PC-3 (cell line): Measurements from ENCODE around the gene FHL2. TPM values are rescaled to one million over a fixed set of nuclear protein-coding genes. Genes with fewer than 3 reads are reported as not detected.

Source experiments
- ATAC-seq: fragments of 200-7000 bp; cut with Tn5 transposase; 2 replicates; pipeline ENCODE4 v1.9.1; 2020; ENCODE audit warnings: mild to moderate bottlenecking, moderate library complexity
- BruUV-seq: library from RNA; stranded (reverse); fragments of 400-500 nt; replicated peaks from 2 replicates; lab custom pipeline; 2021; lab: Mats Ljungman, UMichigan
- CTCF ChIA-PET: fragments of 300-600 bp; sonication (Branson Sonifier 250); formaldehyde crosslinking; loops from one replicate; lab custom pipeline; 2022; ENCODE audit warnings: antibody characterized with exemption; lab: Charles Lee
- POLR2A ChIA-PET: fragments of 300-600 bp; sonication (Branson Sonifier 250); formaldehyde crosslinking; loops from one replicate; lab custom pipeline; 2022; ENCODE audit warnings: antibody characterized with exemption; ENCODE audit not compliant: unreplicated experiment; lab: Charles Lee
- DNase-seq: peaks from one replicate; pipeline ENCODE4 v3.0.0-alpha.2; 2015
- H2AFZ ChIP-seq: fragments of 300-600 bp; sonication (generic); 2 replicates; pipeline ENCODE4 v1.6.0; 2016; ENCODE audit warnings: antibody characterized with exemption, low read length
- H3F3A ChIP-seq: fragments of 300-600 bp; sonication (generic); one replicate; pipeline ENCODE4 v1.6.0; 2017; ENCODE audit warnings: antibody characterized with exemption, low read length, control low read depth, mild to moderate bottlenecking; ENCODE audit not compliant: unreplicated experiment
- H3K27ac ChIP-seq: fragments of 300-600 bp; sonication (generic); 2 replicates; pipeline ENCODE4 v1.5.1; 2016; ENCODE audit warnings: mild to moderate bottlenecking, low read length
- H3K27me3 ChIP-seq: fragments of 300-600 bp; sonication (generic); 2 replicates; pipeline ENCODE4 v1.6.1; 2016; ENCODE audit warnings: low read length, mixed read lengths
- H3K36me3 ChIP-seq: fragments of 300-600 bp; sonication (generic); 2 replicates; pipeline ENCODE4 v1.6.1; 2016; ENCODE audit warnings: low read depth, mixed run types, low read length, mixed read lengths
- H3K4me1 ChIP-seq: fragments of 300-600 bp; sonication (generic); 2 replicates; pipeline ENCODE4 v1.5.1; 2016; ENCODE audit warnings: low read length; ENCODE audit not compliant: insufficient read depth
- H3K4me2 ChIP-seq: fragments of 300-600 bp; sonication (generic); 2 replicates; pipeline ENCODE4 v1.6.0; 2016; ENCODE audit warnings: low read length
- H3K4me3 ChIP-seq: fragments of 300-600 bp; sonication (generic); 2 replicates; pipeline ENCODE4 v1.5.1; 2016; ENCODE audit warnings: mild to moderate bottlenecking, low read length, mixed read lengths
- H3K79me2 ChIP-seq: fragments of 300-600 bp; sonication (generic); 2 replicates; pipeline ENCODE4 v1.6.1; 2017; ENCODE audit warnings: low read length, mixed read lengths
- H3K9ac ChIP-seq: fragments of 300-600 bp; sonication (generic); 2 replicates; pipeline ENCODE4 v1.6.0; 2016; ENCODE audit warnings: mild to moderate bottlenecking, low read length
- H3K9me2 ChIP-seq: fragments of 300-600 bp; sonication (generic); replicated peaks from 2 replicates; pipeline ENCODE4 v1.6.1; 2016; ENCODE audit warnings: mixed run types, low read length, mixed read lengths
- H3K9me3 ChIP-seq: fragments of 300-600 bp; sonication (generic); 2 replicates; pipeline ENCODE4 v1.6.1; 2016; ENCODE audit warnings: low read length, mixed read lengths
- H4K20me1 ChIP-seq: fragments of 300-600 bp; sonication (generic); 2 replicates; pipeline ENCODE4 v1.6.1; 2016; ENCODE audit warnings: low read length, mixed read lengths
- CTCF ChIP-seq: fragments of 300-600 bp; sonication (generic); conservative IDR thresholded peaks from 2 replicates; pipeline ENCODE4 v1.5.1; 2017; ENCODE audit warnings: antibody characterized with exemption, low read depth, mild to moderate bottlenecking, low read length
- EZH2 ChIP-seq: fragments of 300-600 bp; sonication (generic); IDR thresholded peaks from one replicate; pipeline ENCODE4 v1.6.1; 2017; ENCODE audit warnings: antibody characterized with exemption, mild to moderate bottlenecking, low read length; ENCODE audit not compliant: unreplicated experiment
- EZH2phosphoT487 ChIP-seq: fragments of 300-600 bp; sonication (generic); IDR thresholded peaks from 2 replicates; pipeline ENCODE4 v1.6.1; 2018; ENCODE audit warnings: mild to moderate bottlenecking, antibody characterized with exemption, low read length, borderline replicate concordance
- intact Hi-C: fragments of 100-400 bp; cut with micrococcal nuclease; formaldehyde crosslinking; loops from 2 replicates; pipeline ENCODE4 v1.9.0; 2023
- total RNA-seq: library from RNA; depleted of rRNA; stranded (reverse); fragments of >200 nt; gene quantifications from 2 replicates; pipeline ENCODE4 v1.2.3, GENCODE V29; 2014

FHL2 gene
- total RNA-seq, 1 experiment from 2014 or later = 118 TPM

DNA sequence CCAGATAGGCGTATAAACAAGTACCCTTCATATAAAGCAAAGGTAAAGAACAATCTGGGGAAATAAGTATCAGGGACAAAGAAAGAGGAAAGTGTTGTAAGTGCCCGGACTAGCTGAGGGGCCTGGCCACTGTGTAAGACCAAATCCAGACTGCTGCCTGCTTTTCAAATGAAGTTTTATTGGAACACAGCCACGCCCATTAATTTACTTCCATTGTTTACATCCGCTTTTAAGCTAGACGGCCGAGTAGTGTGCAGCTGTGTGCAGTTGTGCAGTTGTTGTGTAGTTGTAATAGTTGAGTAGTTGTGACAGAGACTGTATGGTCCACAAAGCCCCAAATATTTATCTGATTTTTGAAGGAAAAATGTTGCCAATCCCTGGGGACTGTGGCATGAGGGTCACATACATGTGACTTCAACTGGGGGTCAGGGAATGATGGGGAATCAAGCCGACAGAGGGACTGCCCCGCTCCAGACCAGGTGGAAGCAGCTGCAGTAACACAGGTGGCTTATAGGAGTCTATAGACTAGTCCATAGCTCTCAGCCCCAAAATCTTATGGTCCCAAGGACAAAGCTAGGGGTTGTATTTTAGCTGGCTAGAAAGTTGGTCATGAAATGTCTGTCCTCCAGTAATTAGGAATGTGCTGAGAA, 30.0 kb downstream of the FHL2 start:
- H3F3A ChIP-seq = no peaks in the 10 kb centered on the region
- TF ChIP-seq EZH2phosphoT487 (no peak), CTCF (no peak), EZH2 (no peak)
- ChIA-PET POLR2A (no interaction called here), CTCF (no interaction called here)
- no peak overlapping the region for H3K4me3 ChIP-seq
- H3K9ac ChIP-seq = no peak overlapping the region
- no peak overlapping the region for H3K4me2 ChIP-seq
- no peak overlapping the region for H2AFZ ChIP-seq
- peaks cover 66% of the 10 kb centered on the region for H3K36me3 ChIP-seq
- H3K9me2 ChIP-seq = no peaks in the 10 kb centered on the region
- H3K4me1 ChIP-seq = peaks cover 27% of the 10 kb centered on the region
- intact Hi-C loops = loop anchor here (1.0 kb wide), 1 partner anchor 152 kb away; no protein-coding TSS in a partner anchor
- ATAC-seq (no peak), DNase-seq (no peak)
- H4K20me1 ChIP-seq = peaks cover 6% of the 10 kb centered on the region; the same call in 1 of the 2 replicates
- no peak overlapping the region for H3K27ac ChIP-seq
- H3K79me2 ChIP-seq = peaks cover 28% of the 10 kb centered on the region
- no peaks in the 10 kb centered on the region for H3K27me3 ChIP-seq
- BruUV-seq = no TSS peak
- no peaks in the 10 kb centered on the region for H3K9me3 ChIP-seq

DNA sequence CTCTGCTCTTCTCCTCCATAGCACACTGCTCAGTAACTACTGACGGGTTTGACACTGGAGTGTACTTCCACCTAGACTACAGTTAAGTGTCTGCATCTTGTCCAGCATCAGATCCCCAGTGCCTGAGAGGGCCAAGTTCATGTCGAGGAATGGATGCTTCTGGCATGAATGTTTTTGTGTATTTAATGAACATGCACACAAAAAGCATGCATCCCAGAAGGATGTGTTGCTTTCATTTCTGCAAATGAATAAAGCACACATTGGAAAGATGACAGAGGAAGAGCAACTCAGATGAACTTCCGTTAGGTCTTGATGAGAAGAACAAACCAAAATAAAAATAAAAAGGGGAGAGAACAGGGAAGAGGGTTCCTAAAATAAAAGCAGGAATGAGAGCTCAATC, 33.6 kb downstream of the FHL2 start:
- ATAC-seq (no peak), DNase-seq (no peak)
- no peaks in the 10 kb centered on the region for H3F3A ChIP-seq
- H3K4me3 ChIP-seq = no peak overlapping the region
- peaks cover 3% of the 10 kb centered on the region; the same call in 1 of the 2 replicates for H3K4me1 ChIP-seq
- H3K27me3 ChIP-seq = no peaks in the 10 kb centered on the region
- peaks cover 10% of the 10 kb centered on the region; the same call in 1 of the 2 replicates for H3K79me2 ChIP-seq
- peaks cover 78% of the 10 kb centered on the region for H3K36me3 ChIP-seq
- H2AFZ ChIP-seq = no peak overlapping the region
- H3K9ac ChIP-seq = no peak overlapping the region
- intact Hi-C loops = no loop called here
- ChIA-PET POLR2A (no interaction called here), CTCF (no interaction called here)
- no peaks in the 10 kb centered on the region for H3K9me3 ChIP-seq
- H3K9me2 ChIP-seq = no peaks in the 10 kb centered on the region
- no peak overlapping the region for H3K4me2 ChIP-seq
- TF ChIP-seq EZH2 (no peak), CTCF (no peak), EZH2phosphoT487 (no peak)
- no peaks in the 10 kb centered on the region for H4K20me1 ChIP-seq
- no TSS peak for BruUV-seq
- peak overlapping the region; percentile 12; the same call in 1 of the 2 replicates for H3K27ac ChIP-seq

DNA sequence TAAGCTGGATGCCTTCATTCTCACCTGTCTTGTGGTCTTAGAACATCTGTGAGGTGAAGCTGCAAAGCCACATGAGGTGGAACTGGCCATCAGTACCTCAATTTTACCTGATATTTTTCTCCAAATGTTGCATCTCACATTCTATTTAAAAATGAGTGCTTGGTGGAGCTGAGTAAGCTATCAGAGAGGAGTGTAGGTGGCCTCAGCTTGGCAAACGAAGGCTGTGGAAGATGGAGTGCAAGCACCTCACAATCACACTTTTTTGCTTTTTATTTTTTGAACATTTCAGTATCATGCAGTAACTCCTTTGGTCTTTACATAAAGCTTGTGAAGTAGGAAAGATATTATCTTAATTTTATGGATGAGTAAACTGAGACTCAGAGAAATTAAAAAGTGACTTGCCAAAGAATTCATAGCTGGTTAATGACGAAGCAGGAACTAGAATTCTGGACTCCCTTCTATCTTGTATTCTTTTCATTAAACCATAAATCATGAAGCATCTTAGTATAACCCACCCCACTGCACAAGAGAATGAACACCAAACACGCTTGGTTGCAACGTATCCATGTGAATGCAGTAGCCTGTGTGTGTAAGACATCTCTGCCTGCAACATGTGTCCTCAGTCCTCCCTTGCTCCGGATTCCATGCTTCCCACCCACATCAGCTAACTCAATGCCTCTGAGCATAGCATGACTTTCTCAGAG, 34.3 kb downstream of the FHL2 start:
- CTCF ChIA-PET = no interaction called here

More for the DNA sequence above, 34.3 kb downstream of the FHL2 start:
- H2AFZ ChIP-seq = no peak overlapping the region
- no peak for TF ChIP-seq EZH2
- no peak for TF ChIP-seq EZH2phosphoT487
- TF ChIP-seq CTCF = no peak
- H3K27ac ChIP-seq = peak overlapping the region; percentile 12; the same call in 1 of the 2 replicates
- H3K27me3 ChIP-seq = no peaks in the 10 kb centered on the region
- H3K9me3 ChIP-seq = no peaks in the 10 kb centered on the region
- H3K4me2 ChIP-seq = no peak overlapping the region
- H3K4me1 ChIP-seq = no peaks in the 10 kb centered on the region
- no peak overlapping the region for H3K9ac ChIP-seq
- no peak for DNase-seq
- peaks cover 79% of the 10 kb centered on the region for H3K36me3 ChIP-seq
- no peaks in the 10 kb centered on the region for H3K9me2 ChIP-seq
- POLR2A ChIA-PET = no interaction called here
- no peak overlapping the region for H3K4me3 ChIP-seq
- H3F3A ChIP-seq = no peaks in the 10 kb centered on the region
- intact Hi-C loops = no loop called here
- BruUV-seq = no TSS peak
- ATAC-seq = peak; percentile 23
- no peaks in the 10 kb centered on the region for H4K20me1 ChIP-seq
- H3K79me2 ChIP-seq = peaks cover 10% of the 10 kb centered on the region; the same call in 1 of the 2 replicates
